C4-2B (cell line): ENCODE measurements around the gene ADAD1.

Source experiments
- ZFX ChIP-seq: fragments of 450-650 bp; IDR thresholded peaks from 2 replicates; pipeline ENCODE4 v1.6.1; 2017
- TF ChIP-seq, protein P1 (sequence below): fragments of 450-650 bp; conservative IDR thresholded peaks from 2 replicates; pipeline ENCODE4 v1.5.1; 2017; ENCODE audit warnings: mild to moderate bottlenecking

DNA sequence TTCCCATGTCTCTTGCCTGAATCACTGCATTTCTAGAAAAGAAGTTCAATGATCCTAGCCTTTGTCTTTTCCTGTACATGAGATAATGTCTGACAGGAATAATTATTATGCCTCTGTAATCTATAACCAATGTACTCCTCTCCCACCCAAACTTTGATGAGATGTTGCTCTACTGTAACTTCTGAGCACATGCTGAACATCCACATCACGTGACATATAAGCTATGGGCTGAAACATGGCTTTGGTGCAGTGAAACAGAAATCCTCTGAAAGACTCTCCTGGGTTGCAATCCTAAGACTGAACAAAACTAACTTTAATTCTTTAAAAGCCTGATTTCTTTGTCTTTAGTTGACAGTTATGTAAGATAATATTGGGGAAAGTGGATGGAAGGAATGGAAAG is 1.5 kb upstream of the ADAD1 start:
- TF ChIP-seq, protein P1, sequence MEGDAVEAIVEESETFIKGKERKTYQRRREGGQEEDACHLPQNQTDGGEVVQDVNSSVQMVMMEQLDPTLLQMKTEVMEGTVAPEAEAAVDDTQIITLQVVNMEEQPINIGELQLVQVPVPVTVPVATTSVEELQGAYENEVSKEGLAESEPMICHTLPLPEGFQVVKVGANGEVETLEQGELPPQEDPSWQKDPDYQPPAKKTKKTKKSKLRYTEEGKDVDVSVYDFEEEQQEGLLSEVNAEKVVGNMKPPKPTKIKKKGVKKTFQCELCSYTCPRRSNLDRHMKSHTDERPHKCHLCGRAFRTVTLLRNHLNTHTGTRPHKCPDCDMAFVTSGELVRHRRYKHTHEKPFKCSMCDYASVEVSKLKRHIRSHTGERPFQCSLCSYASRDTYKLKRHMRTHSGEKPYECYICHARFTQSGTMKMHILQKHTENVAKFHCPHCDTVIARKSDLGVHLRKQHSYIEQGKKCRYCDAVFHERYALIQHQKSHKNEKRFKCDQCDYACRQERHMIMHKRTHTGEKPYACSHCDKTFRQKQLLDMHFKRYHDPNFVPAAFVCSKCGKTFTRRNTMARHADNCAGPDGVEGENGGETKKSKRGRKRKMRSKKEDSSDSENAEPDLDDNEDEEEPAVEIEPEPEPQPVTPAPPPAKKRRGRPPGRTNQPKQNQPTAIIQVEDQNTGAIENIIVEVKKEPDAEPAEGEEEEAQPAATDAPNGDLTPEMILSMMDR: no peak
- TF ChIP-seq ZFX: no peak
